ENCODE data around the gene SHC1.

DNA sequence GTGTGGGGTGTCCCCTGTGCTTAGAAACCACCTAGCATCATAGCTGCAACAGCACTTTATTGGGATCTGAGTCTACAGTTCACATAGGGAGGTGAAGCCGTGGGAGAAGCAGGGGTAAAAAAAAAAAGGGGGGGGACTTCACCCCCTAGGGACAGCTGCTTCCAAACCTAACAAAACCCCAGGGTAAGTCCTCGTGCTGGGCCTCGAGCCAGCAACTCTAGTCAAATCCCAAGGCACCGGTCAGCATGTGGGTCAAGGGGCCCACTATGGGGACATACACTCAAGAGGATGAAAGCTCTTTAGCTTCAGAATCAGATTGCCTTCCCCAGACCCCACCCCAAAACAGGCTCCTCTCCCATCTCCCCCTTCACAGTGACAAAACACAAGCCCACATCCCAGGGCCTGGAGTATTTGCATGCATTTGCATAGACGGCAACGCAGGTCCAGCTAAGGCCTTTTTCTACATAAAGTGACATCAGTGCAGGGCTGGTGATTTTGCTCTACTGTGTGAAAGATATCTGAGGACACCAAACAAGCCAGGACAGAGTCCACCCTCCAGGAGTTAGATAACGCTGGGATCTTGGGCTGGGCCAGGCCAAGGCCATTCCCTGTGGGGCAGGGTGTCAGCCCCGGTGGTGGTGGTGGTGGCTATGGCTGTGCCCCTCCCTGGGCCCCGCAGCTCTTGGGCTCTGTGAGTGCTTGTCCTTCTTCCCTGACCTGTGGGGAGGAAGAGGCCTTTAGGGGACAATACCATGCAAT lies 26.0 kb downstream of the SHC1 start:
- TF ChIP-seq CTCF (IDR thresholded peaks at IDR 0.05) (no peak), POLR2A (IDR thresholded peaks at IDR 0.05) (no peak)

Data from gastroesophageal sphincter (tissue), 3 donors.